NCI-H2029 (cell line): Measurements from ENCODE around the gene UBASH3A.

Experiments
- DNase-seq: peaks from one replicate; lab custom pipeline; 2025; lab: John Stamatoyannopoulos, UW

Gene UBASH3A

GRCh38 chr21:42452401-42453223 is 48.9 kb downstream of the UBASH3A start:
- no peak for DNase-seq

DNA sequence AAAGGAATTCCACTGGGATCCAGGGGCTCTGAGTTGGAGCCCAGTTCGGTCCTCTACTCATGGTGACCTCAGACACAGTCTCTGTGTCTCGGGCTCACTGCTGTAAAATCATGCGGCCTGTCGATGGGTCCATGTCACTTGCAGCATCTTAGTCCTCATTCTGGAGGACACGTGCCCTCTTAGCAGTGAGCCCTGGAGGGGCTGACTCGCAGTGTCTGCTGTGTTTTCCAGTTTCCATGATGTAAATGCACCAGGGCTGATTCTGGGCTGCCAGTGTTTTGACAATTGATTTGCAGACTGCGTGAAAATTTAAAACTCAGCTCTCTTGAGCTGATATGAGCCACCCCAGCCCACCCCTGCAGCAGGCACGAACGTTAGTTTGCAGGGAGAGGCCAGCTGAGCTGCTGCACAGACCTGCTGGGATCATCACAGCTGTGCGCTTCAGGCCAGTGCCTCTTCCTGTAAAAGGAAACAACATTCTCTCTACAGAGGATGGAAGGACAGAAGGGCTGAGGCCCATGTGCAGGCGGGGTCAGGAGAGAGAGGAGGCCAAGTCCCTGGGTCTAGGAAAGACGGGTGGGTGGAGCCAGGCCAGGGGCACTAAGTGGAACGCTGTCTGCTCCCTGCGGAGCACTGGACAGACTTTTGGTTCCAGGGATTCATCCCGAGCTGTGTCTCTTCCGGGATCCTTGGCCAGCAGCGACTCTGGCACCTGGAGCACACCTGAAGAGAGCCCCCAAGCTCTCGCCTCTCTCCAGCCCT is 49.7 kb downstream of the UBASH3A start:
- DNase-seq: no peak

DNA sequence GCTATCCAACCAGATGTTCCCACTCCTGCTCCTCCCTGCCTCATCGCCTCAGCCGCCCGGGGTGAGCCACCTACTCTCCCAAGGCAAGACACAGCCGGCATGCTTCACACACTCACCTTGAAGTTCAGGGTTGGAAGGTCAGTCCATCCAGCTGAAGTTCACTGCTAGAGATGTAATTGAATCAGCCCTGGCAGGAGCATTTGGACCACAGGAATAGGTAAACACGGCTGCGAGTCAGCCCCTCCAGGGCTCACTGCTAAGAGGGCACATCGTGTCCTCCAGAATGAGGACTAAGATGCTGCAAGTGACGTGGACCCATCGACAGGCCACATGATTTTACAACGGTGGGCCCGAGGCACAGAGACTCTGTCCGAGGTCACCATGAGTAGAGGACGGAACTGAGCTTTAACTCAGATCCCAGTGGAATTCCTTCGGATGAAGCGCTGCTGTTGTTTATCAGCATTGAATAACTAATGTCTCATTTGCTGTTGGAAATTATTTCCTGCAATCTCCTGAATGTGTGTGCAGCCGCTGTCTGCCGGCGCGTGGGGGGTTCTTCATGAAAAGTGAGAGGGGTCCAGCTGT is 50.4 kb downstream of the UBASH3A start:
- no peak for DNase-seq

- no peak for DNase-seq
Observed at GRCh38 chr21:42454786-42455185, 51.1 kb downstream of the UBASH3A start.

GRCh38 chr21:42455196-42455595 is 51.5 kb downstream of the UBASH3A start:
- DNase-seq: no peak

GRCh38 chr21:42455754-42456440 is 52.2 kb downstream of the UBASH3A start:
- no peak for DNase-seq

DNA sequence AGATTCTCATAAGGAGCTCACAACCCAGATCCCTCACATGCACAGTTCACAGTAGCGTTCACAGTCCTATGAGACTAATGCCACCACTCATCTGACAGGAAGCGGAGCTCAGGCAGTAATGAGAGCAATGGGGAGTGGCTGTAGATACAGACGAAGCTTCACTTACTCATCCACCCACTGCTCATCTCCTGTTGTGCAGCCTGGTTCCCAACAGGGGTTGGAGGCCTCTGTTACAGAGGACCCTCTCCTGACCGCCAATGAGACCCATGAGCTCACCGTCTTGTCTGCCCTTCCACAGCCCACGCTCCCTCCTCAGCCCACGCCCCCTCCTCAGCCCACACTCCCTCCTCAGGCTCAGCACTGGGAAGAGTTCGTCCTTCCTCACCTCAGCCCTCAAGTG is 52.8 kb downstream of the UBASH3A start:
- no peak for DNase-seq

GRCh38 chr21:42459082-42459460 is 55.4 kb downstream of the UBASH3A start:
- DNase-seq: no peak

GRCh38 chr21:42459546-42460215 is 56.0 kb downstream of the UBASH3A start:
- no peak for DNase-seq

- DNase-seq: peak; percentile 92
Observed at GRCh38 chr21:42460391-42461184, 56.9 kb downstream of the UBASH3A start.

- DNase-seq: peak; percentile 82
Observed at GRCh38 chr21:42461185-42461520, 57.5 kb downstream of the UBASH3A start.

GRCh38 chr21:42461881-42462877 is 58.5 kb downstream of the UBASH3A start:
- peak; percentile 83 for DNase-seq

- DNase-seq: no peak
Observed at GRCh38 chr21:42463861-42464515, 60.3 kb downstream of the UBASH3A start.

DNA sequence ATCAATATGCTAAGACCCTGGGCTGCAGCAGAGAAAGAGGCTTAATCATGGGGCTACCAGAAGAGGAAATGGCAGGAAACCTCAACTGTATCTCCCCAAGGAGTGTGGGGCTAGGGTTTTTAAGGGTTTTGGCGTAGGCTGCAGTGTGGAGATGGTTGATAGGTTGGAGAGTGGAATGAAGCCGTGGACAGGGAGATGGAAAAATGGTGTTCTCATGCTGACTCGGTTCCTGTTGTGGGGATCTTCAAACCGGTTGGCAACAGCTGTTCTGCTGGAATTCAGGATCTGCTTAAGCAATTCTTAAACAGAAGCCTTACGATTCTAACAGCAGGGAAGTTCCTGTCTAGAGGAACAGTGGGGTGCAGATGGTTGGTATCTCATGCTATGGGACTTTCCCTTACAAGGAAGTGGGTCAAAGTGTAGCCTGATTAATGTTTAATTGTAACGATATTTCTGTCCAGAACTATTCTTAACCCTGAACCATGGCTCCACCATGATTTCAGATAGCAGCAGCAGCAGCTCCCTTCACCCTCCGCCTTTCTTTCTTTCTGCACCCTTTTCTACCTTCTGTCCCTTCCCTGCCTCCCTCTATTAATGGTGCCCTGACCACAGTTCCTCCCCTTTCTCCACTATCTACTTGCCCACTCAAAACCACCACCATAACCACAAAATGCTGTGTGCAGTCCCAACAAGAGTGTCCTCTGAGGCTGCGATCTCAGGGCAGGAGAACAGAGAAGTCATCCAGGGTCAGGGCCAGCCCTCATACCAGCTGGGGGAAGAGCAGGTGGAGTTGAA is 61.5 kb downstream of the UBASH3A start:
- DNase-seq: no peak

GRCh38 chr21:42465803-42466127 is 62.1 kb downstream of the UBASH3A start:
- DNase-seq: no peak

DNA sequence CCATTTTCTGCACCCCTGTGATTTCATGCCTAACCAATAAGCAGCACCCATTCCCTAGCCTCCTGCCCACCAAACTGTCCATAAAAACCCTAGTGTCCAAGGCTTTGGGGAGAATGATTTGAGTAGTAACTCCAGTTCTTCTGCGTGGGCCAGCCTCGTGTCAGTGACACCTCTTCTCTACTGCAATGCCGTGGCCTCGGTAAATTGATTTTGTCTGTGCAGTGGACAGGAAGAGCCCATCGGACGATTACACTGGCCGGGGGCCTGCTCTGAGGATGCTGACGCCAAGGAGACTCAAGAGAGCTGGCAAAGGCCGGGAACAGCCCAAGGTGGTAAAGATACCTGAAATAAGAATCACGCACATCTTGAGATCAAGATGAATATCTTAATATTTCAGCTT is 63.0 kb downstream of the UBASH3A start:
- DNase-seq: no peak

DNA sequence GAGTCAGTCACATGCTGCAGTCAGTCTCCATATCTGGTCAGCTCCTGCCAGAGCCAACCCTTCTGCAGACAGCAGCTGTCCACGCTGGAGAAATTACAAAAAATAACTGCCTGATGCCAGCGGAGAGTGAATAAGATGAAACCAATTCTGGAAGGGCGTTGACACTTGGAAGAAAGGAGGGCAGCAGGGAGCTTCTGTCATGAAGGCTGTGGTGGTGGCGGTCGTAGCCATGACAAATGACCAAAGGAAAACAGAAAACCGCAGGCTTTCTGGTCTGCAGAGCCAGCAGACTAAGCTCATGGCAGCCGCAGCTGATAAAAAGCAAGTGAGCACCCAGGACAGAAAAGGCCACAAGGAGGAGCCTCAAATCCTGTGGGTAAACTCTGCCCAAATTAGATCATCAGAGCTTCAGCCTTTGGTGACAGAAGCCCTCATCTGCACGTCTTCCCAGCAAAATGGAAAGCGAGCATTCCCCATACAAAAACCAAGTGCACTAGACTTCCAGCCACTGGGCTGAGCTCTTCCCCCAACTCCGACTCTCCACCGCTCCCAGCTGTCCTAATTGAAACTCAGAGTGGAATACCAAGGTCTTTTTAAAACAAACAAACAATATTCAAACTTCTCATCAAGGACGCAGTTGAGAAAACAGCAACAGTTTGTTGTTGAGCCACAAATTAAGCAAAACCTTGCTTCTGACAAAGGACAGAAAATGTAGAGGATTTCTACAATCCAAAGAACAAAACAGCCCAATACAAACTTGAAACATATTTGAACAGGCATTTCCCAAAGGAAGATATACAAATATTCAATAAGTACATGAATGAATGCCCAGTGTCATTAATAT is 63.7 kb downstream of the UBASH3A start:
- no peak for DNase-seq
